ENCODE data around the gene LMAN1. TPM values are rescaled to one million over a fixed set of nuclear protein-coding genes. Genes with fewer than 3 reads are reported as not detected.
A peak's percentile ranks its signal among the peaks of the same experiment; 100 is the strongest.

LMAN1 gene
- total and polyA plus RNA-seq, 2 experiments from 2014 or later, result 127 to 193 TPM

DNA sequence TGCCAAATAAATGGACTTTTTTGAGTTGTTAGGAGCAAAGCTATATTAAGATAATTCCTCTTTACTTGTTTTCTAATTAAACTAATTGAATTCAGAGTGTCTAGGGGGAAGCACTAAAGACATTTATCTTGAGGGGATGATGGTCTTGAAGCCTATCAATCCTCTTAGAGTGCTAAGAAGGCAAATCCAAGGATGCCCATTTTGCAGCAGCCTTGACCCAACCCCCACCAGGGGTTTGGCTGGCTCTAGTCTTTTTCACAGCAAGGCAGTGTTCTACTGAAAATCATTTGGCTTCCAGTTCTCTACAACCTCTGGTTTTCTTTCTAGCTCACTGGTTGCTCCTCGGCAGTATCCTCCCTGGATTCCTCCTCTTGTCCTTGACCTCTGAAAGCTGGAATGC lies 79.3 kb downstream of the LMAN1 start:
- Histone ChIP-seq H2AFZ (no peak overlapping the region), H3K79me2 (ENCODE audit: insufficient read depth) (no peaks in the 10 kb centered on the region), H3K27ac (no peak overlapping the region), H3K4me2 (ENCODE audit: unreplicated experiment) (no peak overlapping the region), H3K27me3 (replicated peaks; ENCODE audit: insufficient read depth) (peaks cover 67% of the 10 kb centered on the region), H3K4me3 (no peak overlapping the region), H3K9me2 (ENCODE audit: insufficient read depth) (no peaks in the 10 kb centered on the region), H3F3A (ENCODE audit: insufficient read depth) (no peaks in the 10 kb centered on the region), H3K9ac (no peak overlapping the region), H3K9me3 (ENCODE audit: low read depth) (no peaks in the 10 kb centered on the region), H4K20me1 (ENCODE audit: insufficient read depth) (no peaks in the 10 kb centered on the region), H3K36me3 (ENCODE audit: low read depth) (no peaks in the 10 kb centered on the region), H3K4me1 (ENCODE audit: insufficient read depth) (no peaks in the 10 kb centered on the region)
- in situ Hi-C loops (cut with MboI), result no loop called here
- TF ChIP-seq EZH2phosphoT487 (IDR thresholded peaks at IDR 0.05; ENCODE audit: insufficient read depth, low read depth) (no peak), EZH2 (IDR thresholded peaks at IDR 0.05; ENCODE audit: insufficient read depth, poor library complexity, severe bottlenecking) (no peak)
- DNase-seq, result no peak
- WGBS, 2 experiments (ENCODE audit: low coverage in 1 of 2, low lambda C conversion rate in 2 of 2, missing lambda C conversion rate in 2 of 2), result 50 to 55% methylated on average over 1 of the region's 1 CpG

DNA sequence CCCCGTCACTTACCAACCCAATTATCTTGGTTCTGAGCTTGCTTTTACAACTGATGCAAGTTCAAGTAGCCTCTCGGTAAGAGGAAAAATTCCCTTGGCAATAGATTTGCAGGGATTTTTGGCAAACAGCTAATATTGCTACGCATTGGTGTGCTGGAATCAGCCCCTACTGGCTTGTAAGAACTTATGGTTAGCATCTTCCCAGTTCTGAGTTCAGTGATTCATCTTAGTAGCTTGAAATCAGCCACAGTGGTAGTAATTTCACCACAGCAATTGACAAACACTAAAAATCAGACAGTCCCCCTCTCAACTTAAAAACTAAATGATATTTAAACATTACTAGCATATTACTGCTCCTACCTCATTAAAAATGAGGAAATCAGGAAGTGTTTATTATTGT lies 79.9 kb downstream of the LMAN1 start:
- 24 to 25% methylated on average over 3 of the region's 3 CpGs for WGBS, 2 experiments (ENCODE audit: low coverage in 1 of 2, low lambda C conversion rate in 2 of 2, missing lambda C conversion rate in 2 of 2)
- Histone ChIP-seq H2AFZ (no peak overlapping the region), H4K20me1 (ENCODE audit: insufficient read depth) (no peaks in the 10 kb centered on the region), H3K4me1 (ENCODE audit: insufficient read depth) (no peaks in the 10 kb centered on the region), H3K27ac (no peak overlapping the region), H3K9ac (no peak overlapping the region), H3K4me3 (no peak overlapping the region), H3K79me2 (ENCODE audit: insufficient read depth) (no peaks in the 10 kb centered on the region), H3K27me3 (replicated peaks; ENCODE audit: insufficient read depth) (peaks cover 72% of the 10 kb centered on the region), H3F3A (ENCODE audit: insufficient read depth) (no peaks in the 10 kb centered on the region), H3K4me2 (ENCODE audit: unreplicated experiment) (no peak overlapping the region), H3K9me3 (ENCODE audit: low read depth) (no peaks in the 10 kb centered on the region), H3K9me2 (ENCODE audit: insufficient read depth) (no peaks in the 10 kb centered on the region), H3K36me3 (ENCODE audit: low read depth) (no peaks in the 10 kb centered on the region)
- TF ChIP-seq EZH2phosphoT487 (IDR thresholded peaks at IDR 0.05; ENCODE audit: insufficient read depth, low read depth) (no peak), EZH2 (IDR thresholded peaks at IDR 0.05; ENCODE audit: insufficient read depth, poor library complexity, severe bottlenecking) (no peak)
- DNase-seq, result peak; percentile 24
- in situ Hi-C loops (cut with MboI), result no loop called here

DNA sequence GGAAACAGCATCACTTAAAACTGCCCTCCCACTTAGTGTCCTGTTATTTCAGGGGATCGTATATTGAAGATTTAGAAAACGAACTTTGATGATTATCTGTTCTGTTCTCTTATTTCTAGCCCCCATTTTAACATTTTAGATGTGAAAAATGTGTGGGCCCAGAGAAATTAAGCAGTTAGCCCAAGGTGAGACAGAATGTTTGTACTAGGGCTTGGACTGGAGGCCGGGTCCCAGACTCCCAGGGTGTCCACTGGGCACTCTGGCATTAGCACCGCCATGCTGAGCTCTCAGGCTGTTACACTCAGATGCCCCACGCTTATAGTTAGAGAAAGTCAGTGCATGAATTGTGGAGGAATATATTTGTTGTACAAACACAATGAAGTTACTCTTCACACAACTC lies 80.3 kb downstream of the LMAN1 start:
- in situ Hi-C loops (cut with MboI), result no loop called here
- H3K9ac ChIP-seq, result no peak overlapping the region
- 67 to 71% methylated on average over 5 of the region's 5 CpGs for WGBS, 2 experiments (ENCODE audit: low coverage in 1 of 2, low lambda C conversion rate in 2 of 2, missing lambda C conversion rate in 2 of 2)
- H3K4me1 ChIP-seq (ENCODE audit: insufficient read depth), result no peaks in the 10 kb centered on the region
- H4K20me1 ChIP-seq (ENCODE audit: insufficient read depth), result no peaks in the 10 kb centered on the region
- H3K27me3 ChIP-seq (replicated peaks; ENCODE audit: insufficient read depth), result peaks cover 75% of the 10 kb centered on the region
- no peaks in the 10 kb centered on the region for H3K36me3 ChIP-seq (ENCODE audit: low read depth)
- no peaks in the 10 kb centered on the region for H3K9me2 ChIP-seq (ENCODE audit: insufficient read depth)
- no peaks in the 10 kb centered on the region for H3K9me3 ChIP-seq (ENCODE audit: low read depth)
- no peaks in the 10 kb centered on the region for H3F3A ChIP-seq (ENCODE audit: insufficient read depth)
- no peak overlapping the region for H3K4me3 ChIP-seq
- no peaks in the 10 kb centered on the region for H3K79me2 ChIP-seq (ENCODE audit: insufficient read depth)
- H2AFZ ChIP-seq, result no peak overlapping the region
- TF ChIP-seq EZH2 (IDR thresholded peaks at IDR 0.05; ENCODE audit: insufficient read depth, poor library complexity, severe bottlenecking) (no peak), EZH2phosphoT487 (IDR thresholded peaks at IDR 0.05; ENCODE audit: insufficient read depth, low read depth) (no peak)
- DNase-seq, result no peak
- H3K4me2 ChIP-seq (ENCODE audit: unreplicated experiment), result no peak overlapping the region
- no peak overlapping the region for H3K27ac ChIP-seq

Other genes starting within 250 kb of the LMAN1 start
- 7.7 and 16.7 TPM in 2 replicates for gene SEC11C, start 219.4 kb downstream of the LMAN1 start, total RNA-seq (2014; rRNA removed; shearing (Covaris generic))
- gene SEC11C, start 219.4 kb downstream of the LMAN1 start, polyA plus RNA-seq (2016; fragmentation: Nextera tagmentation; extraction: Ambion mirVana), result 62.0 and 63.9 TPM in 2 replicates
- gene GRP, start 139.1 kb downstream of the LMAN1 start, total RNA-seq (2014; rRNA removed; shearing (Covaris generic)), result not detected in 2 replicates
- gene GRP, start 139.1 kb downstream of the LMAN1 start, polyA plus RNA-seq (2016; fragmentation: Nextera tagmentation; extraction: Ambion mirVana), result not detected in 2 replicates
- not detected in 2 replicates for gene RAX, start 85.8 kb downstream of the LMAN1 start, total RNA-seq (2014; rRNA removed; shearing (Covaris generic))
- gene RAX, start 85.8 kb downstream of the LMAN1 start, polyA plus RNA-seq (2016; fragmentation: Nextera tagmentation; extraction: Ambion mirVana), result not detected in 2 replicates
- not detected in 2 replicates for gene CPLX4, start 40.6 kb downstream of the LMAN1 start, total RNA-seq (2014; rRNA removed; shearing (Covaris generic))
- not detected in 2 replicates for gene CPLX4, start 40.6 kb downstream of the LMAN1 start, polyA plus RNA-seq (2016; fragmentation: Nextera tagmentation; extraction: Ambion mirVana)